Fibroblast of the aortic adventitia (primary cell): ENCODE data around the gene ROCK2. TPM values are rescaled to one million over a fixed set of nuclear protein-coding genes. Genes with fewer than 3 reads are reported as not detected.

Experiments used
- DNase-seq: peaks from one replicate; pipeline ENCODE4 v3.0.0-alpha.2; 2010; ENCODE audit warnings: low read depth
- H3K4me3 ChIP-seq: 2 replicates; pipeline ENCODE4 v1.5.1; 2011; ENCODE audit warnings: low read depth, mild to moderate bottlenecking, control low read depth, low read length, moderate library complexity
- CTCF ChIP-seq: IDR thresholded peaks from 2 replicates; pipeline ENCODE4 v1.5.1; 2011; ENCODE audit warnings: mild to moderate bottlenecking, low read length, control low read depth, inconsistent platforms; ENCODE audit not compliant: insufficient read depth
- total RNA-seq: library from RNA; depleted of rRNA; stranded (reverse); fragments of >200 nt; gene quantifications from 2 replicates; pipeline ENCODE4 v1.2.3, GENCODE V29; 2012; ENCODE audit warnings: low replicate concordance

The ROCK2 gene
- total RNA-seq, 1 donor = 65.3 TPM

GRCh38 chr2:11156396-11157075 is 187.9 kb downstream of the ROCK2 start:
- no peak for TF ChIP-seq CTCF
- DNase-seq = no peak
- no peak overlapping the region for H3K4me3 ChIP-seq

- DNase-seq = peak; percentile 83
- peak within 1 kb of the TSS; percentile 76 for H3K4me3 ChIP-seq
- no peak for TF ChIP-seq CTCF
Observed at GRCh38 chr2:11155381-11156035, 188.9 kb downstream of the ROCK2 start, which contains the start of gene SLC66A3. TSS of gene SLC66A3 (plus strand) at chr2:11155467. CDS start at chr2:11155547, 80 bp downstream.

GRCh38 chr2:11154923-11155380 is 189.5 kb downstream of the ROCK2 start:
- no peak for TF ChIP-seq CTCF
- H3K4me3 ChIP-seq = peak overlapping the region; percentile 60
- peak; percentile 94 for DNase-seq

GRCh38 chr2:11154016-11154922 is 190.2 kb downstream of the ROCK2 start:
- DNase-seq = no peak
- peak overlapping the region; percentile 60 for H3K4me3 ChIP-seq
- TF ChIP-seq CTCF = no peak

- TF ChIP-seq CTCF = no peak
- DNase-seq = no peak
- H3K4me3 ChIP-seq = no peak overlapping the region
Observed at GRCh38 chr2:11152591-11152990, 191.8 kb downstream of the ROCK2 start.

- no peak for TF ChIP-seq CTCF
- H3K4me3 ChIP-seq = no peak overlapping the region
- DNase-seq = no peak
Observed at GRCh38 chr2:11147263-11147662, 197.2 kb downstream of the ROCK2 start.
